BJ (cell line): ENCODE results near the gene RTBDN. TPM values are rescaled to one million over a fixed set of nuclear protein-coding genes. Genes with fewer than 3 reads are reported as not detected.

Source experiments
- CTCF ChIA-PET: fragments of 350-600 bp; formaldehyde crosslinking; extraction: SDS; loops from one replicate; lab custom pipeline; 2021; ENCODE audit warnings: antibody characterized with exemption, inconsistent platforms; lab: Yijun Ruan, JAX
- POLR2A ChIA-PET: fragments of 300-600 bp; sonication (Branson Sonifier 250); formaldehyde crosslinking; extraction: SDS; loops from one replicate; lab custom pipeline; 2021; ENCODE audit warnings: antibody characterized with exemption; lab: Charles Lee
- DNase-seq: peaks from one replicate; pipeline ENCODE4 v3.0.0-alpha.2; 2011; ENCODE audit warnings: low read depth
- H3K27me3 ChIP-seq: 2 replicates; pipeline ENCODE4 v1.6.0; 2011; ENCODE audit warnings: low read length; ENCODE audit not compliant: control insufficient read depth, insufficient read depth
- H3K36me3 ChIP-seq: 2 replicates; pipeline ENCODE4 v1.5.1; 2011; ENCODE audit warnings: low read length; ENCODE audit not compliant: control insufficient read depth, insufficient read depth
- H3K4me3 ChIP-seq: 2 replicates; pipeline ENCODE4 v1.5.1; 2011; ENCODE audit warnings: low read depth, mild to moderate bottlenecking, control low read depth, low read length
- polyA plus RNA-seq: library from polyadenylated mRNA; depleted of rRNA; stranded (reverse); fragments of >200 nt; gene quantifications from 2 replicates; pipeline ENCODE4 v1.2.3, GENCODE V29; 2011
- TF ChIP-seq, protein P1 (sequence below): IDR thresholded peaks from 2 replicates; pipeline ENCODE4 v1.5.1; 2011; ENCODE audit warnings: low read depth, mild to moderate bottlenecking, control low read depth, inconsistent platforms, low read length, moderate library complexity; ENCODE audit not compliant: insufficient read depth

RTBDN gene
- polyA plus RNA-seq, 1 experiment: 0.31 TPM

DNA sequence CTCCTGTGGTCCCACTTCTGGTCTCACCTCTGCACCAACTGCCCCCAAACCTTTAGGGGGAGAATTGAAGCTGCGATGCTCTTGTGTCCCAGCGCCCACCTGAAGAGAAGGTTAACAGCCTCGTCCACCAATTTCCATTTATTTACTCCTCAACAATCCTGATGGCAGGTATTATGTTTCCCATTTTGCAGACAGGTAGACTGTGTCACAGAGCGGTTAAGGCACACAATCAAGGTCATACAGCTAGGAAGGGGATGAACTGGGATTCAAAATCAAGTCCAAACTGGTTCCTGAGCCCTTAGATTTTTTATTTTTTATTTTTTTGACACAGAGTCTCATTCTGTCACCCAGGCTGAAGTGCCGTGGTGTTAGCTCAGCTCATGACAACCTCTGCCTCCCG is 40.7 kb upstream of the RTBDN start:
- DNase-seq: no peak
- H3K27me3 ChIP-seq: no peaks in the 10 kb centered on the region
- POLR2A ChIA-PET: no interaction called here
- H3K4me3 ChIP-seq: no peak overlapping the region
- H3K36me3 ChIP-seq: peaks cover 4% of the 10 kb centered on the region; the same call in 1 of the 2 replicates
- CTCF ChIA-PET: interaction anchor here (0.6 to 1.0 kb wide), 2 partner anchors 109 to 200 kb away, joined by 3 to 4 read pairs; no protein-coding TSS in a partner anchor
- TF ChIP-seq, protein P1, sequence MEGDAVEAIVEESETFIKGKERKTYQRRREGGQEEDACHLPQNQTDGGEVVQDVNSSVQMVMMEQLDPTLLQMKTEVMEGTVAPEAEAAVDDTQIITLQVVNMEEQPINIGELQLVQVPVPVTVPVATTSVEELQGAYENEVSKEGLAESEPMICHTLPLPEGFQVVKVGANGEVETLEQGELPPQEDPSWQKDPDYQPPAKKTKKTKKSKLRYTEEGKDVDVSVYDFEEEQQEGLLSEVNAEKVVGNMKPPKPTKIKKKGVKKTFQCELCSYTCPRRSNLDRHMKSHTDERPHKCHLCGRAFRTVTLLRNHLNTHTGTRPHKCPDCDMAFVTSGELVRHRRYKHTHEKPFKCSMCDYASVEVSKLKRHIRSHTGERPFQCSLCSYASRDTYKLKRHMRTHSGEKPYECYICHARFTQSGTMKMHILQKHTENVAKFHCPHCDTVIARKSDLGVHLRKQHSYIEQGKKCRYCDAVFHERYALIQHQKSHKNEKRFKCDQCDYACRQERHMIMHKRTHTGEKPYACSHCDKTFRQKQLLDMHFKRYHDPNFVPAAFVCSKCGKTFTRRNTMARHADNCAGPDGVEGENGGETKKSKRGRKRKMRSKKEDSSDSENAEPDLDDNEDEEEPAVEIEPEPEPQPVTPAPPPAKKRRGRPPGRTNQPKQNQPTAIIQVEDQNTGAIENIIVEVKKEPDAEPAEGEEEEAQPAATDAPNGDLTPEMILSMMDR: no peak

DNA sequence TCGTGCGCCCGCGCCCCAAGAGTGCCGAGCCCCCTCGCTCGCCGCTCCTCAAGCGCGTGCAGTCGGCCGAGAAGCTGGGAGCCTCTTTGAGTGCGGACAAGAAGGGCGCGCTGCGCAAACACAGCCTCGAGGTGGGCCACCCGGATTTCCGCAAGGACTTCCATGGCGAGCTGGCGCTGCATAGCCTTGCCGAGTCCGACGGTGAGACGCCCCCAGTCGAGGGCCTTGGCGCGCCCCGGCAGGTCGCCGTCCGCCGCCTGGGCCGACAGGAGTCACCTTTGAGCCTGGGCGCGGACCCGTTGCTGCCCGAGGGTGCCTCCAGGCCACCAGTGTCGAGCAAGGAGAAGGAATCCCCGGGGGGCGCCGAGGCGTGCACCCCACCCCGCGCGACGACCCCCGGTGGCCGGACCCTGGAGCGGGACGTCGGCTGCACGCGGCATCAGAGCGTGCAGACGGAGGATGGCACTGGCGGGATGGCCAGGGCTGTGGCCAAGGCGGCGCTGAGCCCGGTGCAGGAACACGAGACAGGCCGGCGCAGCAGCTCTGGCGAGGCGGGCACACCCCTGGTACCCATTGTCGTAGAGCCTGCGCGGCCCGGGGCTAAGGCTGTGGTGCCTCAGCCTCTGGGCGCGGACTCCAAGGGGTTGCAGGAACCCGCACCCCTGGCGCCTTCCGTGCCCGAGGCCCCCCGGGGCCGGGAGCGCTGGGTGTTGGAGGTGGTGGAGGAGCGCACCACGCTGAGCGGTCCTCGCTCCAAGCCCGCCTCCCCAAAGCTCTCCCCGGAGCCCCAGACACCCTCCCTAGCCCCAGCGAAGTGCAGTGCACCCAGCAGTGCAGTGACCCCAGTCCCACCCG is 39.7 kb upstream of the RTBDN start:
- Histone ChIP-seq H3K36me3 (peaks cover 4% of the 10 kb centered on the region; the same call in 1 of the 2 replicates), H3K27me3 (no peaks in the 10 kb centered on the region), H3K4me3 (no peak overlapping the region)
- ChIA-PET POLR2A (no interaction called here), CTCF (interaction anchor here (1.2 to 1.6 kb wide), 2 partner anchors 27 to 97 kb away, joined by 3 to 12 read pairs; no protein-coding TSS in a partner anchor)
- no peak for DNase-seq
- TF ChIP-seq, protein P1: no peak

DNA sequence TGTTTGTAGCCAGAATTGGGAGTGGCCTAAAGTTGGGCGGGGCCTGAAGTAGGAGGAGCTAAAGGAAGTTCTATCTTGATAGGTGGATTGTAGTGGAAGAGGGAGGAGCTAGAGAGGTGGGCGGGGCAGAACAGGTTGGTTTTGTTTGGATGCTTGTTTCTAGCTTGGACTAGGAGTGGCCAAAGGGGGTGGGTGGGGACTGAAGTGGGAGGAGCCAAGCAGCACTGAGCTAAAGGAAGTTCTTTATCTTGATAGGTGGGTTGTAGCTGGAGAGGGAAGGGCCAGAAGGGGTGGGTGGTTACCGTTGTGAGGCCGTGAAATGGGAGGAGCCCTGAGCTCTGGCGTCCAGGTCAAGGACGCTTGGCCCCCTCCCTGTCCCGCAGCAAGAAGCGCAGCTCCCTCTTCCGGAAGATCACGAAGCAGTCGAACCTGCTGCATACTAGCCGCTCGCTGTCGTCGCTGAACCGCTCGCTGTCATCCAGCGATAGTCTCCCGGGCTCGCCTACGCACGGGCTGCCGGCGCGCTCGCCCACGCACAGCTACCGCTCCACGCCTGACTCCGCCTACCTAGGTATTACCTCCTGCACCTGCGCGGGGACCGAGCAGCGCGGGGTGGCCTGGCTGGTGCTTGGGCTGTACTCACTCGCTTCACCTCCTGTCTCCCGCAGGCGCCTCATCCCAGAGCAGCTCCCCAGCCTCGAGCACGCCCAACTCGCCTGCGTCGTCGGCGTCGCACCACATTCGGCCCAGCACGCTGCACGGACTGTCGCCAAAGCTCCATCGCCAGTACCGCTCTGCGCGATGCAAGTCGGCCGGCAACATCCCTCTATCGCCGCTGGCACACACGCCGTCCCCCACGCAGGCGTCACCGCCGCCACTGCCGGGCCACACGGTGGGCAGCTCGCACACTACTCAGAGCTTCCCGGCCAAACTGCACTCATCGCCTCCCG is 38.8 kb upstream of the RTBDN start:
- Histone ChIP-seq H3K27me3 (no peaks in the 10 kb centered on the region), H3K4me3 (peak overlapping the region; percentile 33), H3K36me3 (peaks cover 2% of the 10 kb centered on the region; the same call in 1 of the 2 replicates)
- DNase-seq: peak; percentile 22
- TF ChIP-seq, protein P1: peak; percentile 24; the same call in 1 of the 2 replicates
- ChIA-PET CTCF (interaction anchor here (0.6 to 1.6 kb wide), 6 partner anchors 10 to 990 kb away, joined by 3 to 12 read pairs (median 4); no protein-coding TSS in a partner anchor), POLR2A (interaction anchor here (0.6 kb wide), 1 partner anchor 37 kb away, joined by 3 read pairs; no protein-coding TSS in a partner anchor)

DNA sequence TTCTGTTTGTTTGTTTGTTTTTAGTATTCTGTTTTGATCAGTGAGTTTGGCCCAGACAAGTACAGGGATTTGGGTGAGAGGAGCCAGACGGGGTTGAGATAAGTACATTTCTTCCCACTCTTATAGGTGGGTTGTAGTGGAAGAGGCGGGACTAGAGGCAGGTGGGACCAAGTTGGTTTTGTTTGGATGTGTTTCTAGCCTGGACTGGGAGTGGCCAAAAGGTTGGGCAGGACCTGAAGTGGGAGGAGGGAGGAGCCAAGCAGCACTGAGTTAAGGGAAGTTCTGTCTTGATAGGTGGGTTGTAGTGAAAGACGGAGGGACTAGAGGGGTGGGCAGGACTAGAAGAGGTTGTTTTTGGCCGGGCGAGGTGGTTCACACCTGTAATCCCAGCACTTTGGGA is 37.9 kb upstream of the RTBDN start:
- ChIA-PET CTCF (interaction anchor here (0.9 to 2.9 kb wide), 4 partner anchors 25 to 99 kb away, joined by 3 to 12 read pairs (median 8); no protein-coding TSS in a partner anchor), POLR2A (interaction anchor here (0.6 kb wide), 1 partner anchor 321 kb away, joined by 11 read pairs; the partner anchor contains the start of gene ZNF564)
- no peaks in the 10 kb centered on the region for H3K27me3 ChIP-seq
- DNase-seq: no peak
- no peaks in the 10 kb centered on the region for H3K36me3 ChIP-seq
- H3K4me3 ChIP-seq: no peak overlapping the region
- TF ChIP-seq, protein P1: no peak
